Type B pancreatic cell (in vitro differentiated cells): ENCODE results near the gene SULT1B1. TPM values are rescaled to one million over a fixed set of nuclear protein-coding genes. Genes with fewer than 3 reads are reported as not detected.
"Not testable (repeated sequence)": the region's sequence is repeated elsewhere in the genome, so short reads cannot be mapped to it uniquely, and the experiment has no call there.

ENCODE experiments used
- DNase-seq: peaks from one replicate; pipeline ENCODE4 v3.0.0; 2021; ENCODE audit warnings: mixed read lengths; ENCODE audit not compliant: unreplicated experiment; ENCODE audit errors: extremely low spot score
- H3K27ac Mint-ChIP-seq: 2 replicates; pipeline ENCODE4 v1.8.0; 2021; ENCODE audit warnings: mild to moderate bottlenecking, mixed read lengths
- H3K27me3 Mint-ChIP-seq: 2 replicates; pipeline ENCODE4 v1.8.0; 2021; ENCODE audit warnings: mixed read lengths
- H3K36me3 Mint-ChIP-seq: 2 replicates; pipeline ENCODE4 v1.8.0; 2021; ENCODE audit warnings: mixed read lengths
- H3K4me1 Mint-ChIP-seq: one replicate; pipeline ENCODE4 v1.8.0; 2021; ENCODE audit warnings: mixed read lengths; ENCODE audit not compliant: unreplicated experiment
- H3K4me3 Mint-ChIP-seq: 2 replicates; pipeline ENCODE4 v1.8.0; 2021; ENCODE audit warnings: mild to moderate bottlenecking, mixed read lengths
- H3K9me3 Mint-ChIP-seq: 2 replicates; pipeline ENCODE4 v1.8.0; 2021; ENCODE audit warnings: mixed read lengths
- CTCF ChIP-seq: fragments of 200-600 bp; sonication (generic); conservative IDR thresholded peaks from 2 replicates; pipeline ENCODE4 v1.5.0; 2021; ENCODE audit warnings: antibody characterized with exemption, mild to moderate bottlenecking
- total RNA-seq: library from RNA; stranded (reverse); gene quantifications from 2 replicates; pipeline ENCODE4 v1.2.1, GENCODE V29; 2021; ENCODE audit warnings: low replicate concordance

The SULT1B1 gene
- total RNA-seq, 1 donor from 2014 or later = 2.5 TPM

- Mint-ChIP-seq H3K27me3 (no peaks in the 10 kb centered on the region), H3K9me3 (no peaks in the 10 kb centered on the region)
These were observed 15.0 kb upstream of the SULT1B1 start for GRCh38 chr4:69775321-69775867.

GRCh38 chr4:69773484-69773883 lies 13.1 kb upstream of the SULT1B1 start:
- H3K27ac Mint-ChIP-seq = no peak overlapping the region
- H3K27me3 Mint-ChIP-seq = no peaks in the 10 kb centered on the region
- no peaks in the 10 kb centered on the region for H3K36me3 Mint-ChIP-seq
- H3K4me3 Mint-ChIP-seq = no peak overlapping the region
- no peak for DNase-seq
- no peaks in the 10 kb centered on the region for H3K4me1 Mint-ChIP-seq
- no peak for TF ChIP-seq CTCF
- H3K9me3 Mint-ChIP-seq = no peaks in the 10 kb centered on the region

More at GRCh38 chr4:69775321-69775867, 15.0 kb upstream of the SULT1B1 start:
- TF ChIP-seq CTCF = no peak
- no peak overlapping the region for H3K27ac Mint-ChIP-seq
- H3K36me3 Mint-ChIP-seq = no peaks in the 10 kb centered on the region
- no peak for DNase-seq
- no peaks in the 10 kb centered on the region for H3K4me1 Mint-ChIP-seq
- no peak overlapping the region for H3K4me3 Mint-ChIP-seq

GRCh38 chr4:69768554-69768953 lies 8.1 kb upstream of the SULT1B1 start:
- not testable (repeated sequence) for H3K4me1 Mint-ChIP-seq

GRCh38 chr4:69765751-69766150 lies 5.3 kb upstream of the SULT1B1 start:
- Mint-ChIP-seq H3K4me3 (no peak overlapping the region), H3K27me3 (no peaks in the 10 kb centered on the region)
- no peak for DNase-seq

More at GRCh38 chr4:69768554-69768953, 8.1 kb upstream of the SULT1B1 start:
- DNase-seq, H3K9me3 Mint-ChIP-seq, H3K27me3 Mint-ChIP-seq, H3K4me3 Mint-ChIP-seq, H3K36me3 Mint-ChIP-seq, H3K27ac Mint-ChIP-seq: not testable (repeated sequence)

GRCh38 chr4:69764311-69764710 lies 3.9 kb upstream of the SULT1B1 start:
- Mint-ChIP-seq H3K4me1 (peaks cover 8% of the 10 kb centered on the region), H3K4me3 (no peak overlapping the region), H3K9me3 (peaks cover 3% of the 10 kb centered on the region), H3K27ac (no peak overlapping the region), H3K36me3 (no peaks in the 10 kb centered on the region), H3K27me3 (no peaks in the 10 kb centered on the region)
- no peak for DNase-seq
- TF ChIP-seq CTCF = no peak

More at GRCh38 chr4:69765751-69766150, 5.3 kb upstream of the SULT1B1 start:
- Mint-ChIP-seq H3K36me3 (no peaks in the 10 kb centered on the region), H3K27ac (no peak overlapping the region), H3K9me3 (peaks cover 3% of the 10 kb centered on the region), H3K4me1 (no peaks in the 10 kb centered on the region)
- TF ChIP-seq CTCF = no peak

GRCh38 chr4:69763233-69763632 lies 2.8 kb upstream of the SULT1B1 start:
- no peak for DNase-seq
- no peak for TF ChIP-seq CTCF
- Mint-ChIP-seq H3K36me3 (no peaks in the 10 kb centered on the region), H3K4me3 (no peak overlapping the region), H3K4me1 (peaks cover 11% of the 10 kb centered on the region), H3K27me3 (no peaks in the 10 kb centered on the region), H3K9me3 (peaks cover 3% of the 10 kb centered on the region), H3K27ac (no peak overlapping the region)
